Endothelial cell of umbilical vein (primary cell): ENCODE results near the gene TBCD. TPM values are rescaled to one million over a fixed set of nuclear protein-coding genes. Genes with fewer than 3 reads are reported as not detected.

Experiments
- BruUV-seq: library from RNA; stranded (reverse); fragments of 400-500 nt; replicated peaks from 2 replicates; lab custom pipeline; 2021; lab: Mats Ljungman, UMichigan
- CTCF ChIA-PET: fragments of 300-600, 350-600 bp; sonication (Branson Sonifier 250); formaldehyde crosslinking; loops from one replicate; lab custom pipeline; 2021; ENCODE audit warnings: antibody characterized with exemption, inconsistent platforms; lab: Charles Lee
- POLR2A ChIA-PET: fragments of 300-600, 350-600 bp; sonication (Branson Sonifier 250); formaldehyde crosslinking; loops from one replicate; lab custom pipeline; 2021; ENCODE audit warnings: antibody characterized with exemption, inconsistent platforms; lab: Charles Lee
- DNase-seq: peaks from one replicate; pipeline ENCODE4 v3.0.0-alpha.2; 2011; ENCODE audit warnings: low read depth, low spot score
- FAIRE-seq: peaks from 2 replicates; lab custom pipeline; 2011; peaks lifted over from hg19 to GRCh38; lab: Jason Lieb, UNC
- H2AFZ ChIP-seq: 2 replicates; pipeline ENCODE4 v1.6.0; 2012; ENCODE audit warnings: low read depth, low read length, control low read depth, inconsistent platforms
- H3K27ac ChIP-seq: 2 replicates; pipeline ENCODE4 v1.5.1; 2011; ENCODE audit warnings: low read depth, mild to moderate bottlenecking, control low read depth, low read length, moderate library complexity; ENCODE audit not compliant: insufficient read depth
- H3K27me3 ChIP-seq, 2 experiments: 2 replicates each; pipeline versions ENCODE4 v1.6.0 to v1.6.1; 2011; ENCODE audit warnings: low read length in 2 of 2, mixed read lengths in 1 of 2; ENCODE audit not compliant: control insufficient read depth in 2 of 2, insufficient read depth in 2 of 2
- H3K36me3 ChIP-seq, 2 experiments: 2 replicates in 1 of 2; 3 replicates in 1 of 2; pipeline ENCODE4 v1.5.1; 2011; ENCODE audit warnings: low read length in 2 of 2, mild to moderate bottlenecking in 1 of 2, moderate library complexity in 1 of 2; ENCODE audit not compliant: control insufficient read depth in 2 of 2, insufficient read depth in 2 of 2; ENCODE audit errors: extremely low read depth in 1 of 2
- H3K4me1 ChIP-seq: 3 replicates; pipeline ENCODE4 v1.5.1; 2011; ENCODE audit warnings: mild to moderate bottlenecking, low read length; ENCODE audit not compliant: control insufficient read depth, insufficient read depth; ENCODE audit errors: extremely low read depth
- H3K4me2 ChIP-seq: 2 replicates; pipeline ENCODE4 v1.6.1; 2011; ENCODE audit warnings: low read length, control low read depth, mixed read lengths; ENCODE audit not compliant: insufficient read depth
- H3K4me3 ChIP-seq, 3 experiments: fragments of 200-600 bp in 1 of 3; sonication (generic), shearing (Covaris generic) in 1 of 3; replicated peaks in 1 of 3; 2 replicates each; pipeline ENCODE4 v1.5.1; 2011 to 2016; ENCODE audit warnings: control low read depth in 3 of 3, low read length in 3 of 3, mild to moderate bottlenecking in 2 of 3, inconsistent platforms in 1 of 3, low read depth in 1 of 3, moderate library complexity in 1 of 3; ENCODE audit not compliant: insufficient read depth in 1 of 3
- H3K79me2 ChIP-seq: 2 replicates; pipeline ENCODE4 v1.6.0; 2012; ENCODE audit warnings: low read length, inconsistent platforms; ENCODE audit not compliant: control insufficient read depth, insufficient read depth
- H3K9ac ChIP-seq: replicated peaks from 2 replicates; pipeline ENCODE3; 2011; ENCODE audit warnings: low read length, control low read depth; ENCODE audit not compliant: insufficient read depth; ENCODE audit errors: extremely low read depth
- H3K9me1 ChIP-seq: replicated peaks from 3 replicates; pipeline ENCODE4 v1.6.0; 2011; ENCODE audit warnings: mild to moderate bottlenecking, low read length; ENCODE audit not compliant: control insufficient read depth, insufficient read depth; ENCODE audit errors: extremely low read depth
- H3K9me3 ChIP-seq: replicated peaks from 2 replicates; pipeline ENCODE4 v1.5.1; 2012; ENCODE audit warnings: low read length, inconsistent platforms; ENCODE audit not compliant: control insufficient read depth, insufficient read depth
- H4K20me1 ChIP-seq: replicated peaks from 2 replicates; pipeline ENCODE3; 2011; ENCODE audit warnings: mild to moderate bottlenecking, low read length; ENCODE audit not compliant: control insufficient read depth, insufficient read depth; ENCODE audit errors: extremely low read depth
- CTCF ChIP-seq, 2 donors: IDR thresholded peaks; 1 replicate in 1 of 2; 2 replicates in 1 of 2; pipeline ENCODE4 v1.5.1; 2011; ENCODE audit warnings: low read length in 2 of 2, mild to moderate bottlenecking in 2 of 2, moderate library complexity in 2 of 2, control low read depth in 1 of 2, inconsistent platforms in 1 of 2, low read depth in 1 of 2; ENCODE audit not compliant: insufficient read depth in 1 of 2; ENCODE audit errors: extremely low read depth in 1 of 2
- EZH2 ChIP-seq: IDR thresholded peaks from 2 replicates; pipeline ENCODE4 v1.6.1; 2012; ENCODE audit warnings: borderline replicate concordance, low read depth, mild to moderate bottlenecking, moderate library complexity, low read length, inconsistent platforms; ENCODE audit not compliant: severe bottlenecking
- FOS ChIP-seq: IDR thresholded peaks from 2 replicates; pipeline ENCODE4 v1.6.1; 2011; ENCODE audit warnings: mild to moderate bottlenecking, low read length, moderate library complexity, borderline replicate concordance; ENCODE audit not compliant: insufficient read depth
- GATA2 ChIP-seq: IDR thresholded peaks from 2 replicates; pipeline ENCODE4 v1.7.0; 2011; ENCODE audit warnings: low read depth, mild to moderate bottlenecking, moderate library complexity, mixed read lengths, low read length; ENCODE audit not compliant: insufficient read length, insufficient read depth
- JUN ChIP-seq: IDR thresholded peaks from 2 replicates; pipeline ENCODE4 v1.6.1; 2011; ENCODE audit warnings: borderline replicate concordance, low read depth; ENCODE audit not compliant: insufficient read length, insufficient read depth
- MAX ChIP-seq: IDR thresholded peaks from 2 replicates; pipeline ENCODE4 v1.6.1; 2011; ENCODE audit not compliant: insufficient read depth, insufficient read length
- MYC ChIP-seq: IDR thresholded peaks from one replicate; pipeline ENCODE4 v1.6.1; 2011; ENCODE audit warnings: mild to moderate bottlenecking, low read depth, low read length
- POLR2A ChIP-seq: IDR thresholded peaks from 2 replicates; pipeline ENCODE4 v1.6.1; 2012; ENCODE audit warnings: low read depth, mild to moderate bottlenecking, control low read depth, low read length
- POLR2AphosphoS5 ChIP-seq: IDR thresholded peaks from 2 replicates; pipeline ENCODE4 v1.6.1; 2012; ENCODE audit warnings: low read depth, mild to moderate bottlenecking, control low read depth, low read length, moderate library complexity; ENCODE audit not compliant: insufficient read depth
- dilution Hi-C: fragments of 300-500 bp; cut with MboI; formaldehyde crosslinking; loops from one replicate; pipeline ENCODE4 v1.15.0; 2019; ENCODE audit warnings: low sequenced_read_pairs; ENCODE audit not compliant: extremely low pct_ligation_motif_present
- intact Hi-C: fragments of 100-400 bp; cut with micrococcal nuclease; formaldehyde crosslinking; loops from one replicate; pipeline ENCODE4 v1.10.0; 2022
- polyA plus RNA-seq, 4 experiments: library from polyadenylated mRNA; depleted of rRNA in 3 of 4; stranded (reverse) in 3 of 4; unstranded in 1 of 4; fragments of >200 nt; gene quantifications; 2 replicates each; pipeline versions ENCODE4 v1.2.1 to v1.2.3, GENCODE V29; 2011 to 2012; ENCODE audit warnings: missing spikeins in 1 of 4
- total RNA-seq: library from RNA; stranded (reverse); gene quantifications from 2 replicates; pipeline ENCODE4 v1.2.3, GENCODE V29; 2021

Gene TBCD
- total and polyA plus RNA-seq, 2 donors (not counting 3 experiments of a cell fraction or from before 2014, with no cell fraction given) = 121 to 145 TPM

GRCh38 chr17:82921426-82921825, 169.6 kb downstream of the TBCD start:
- H3K79me2 ChIP-seq = no peaks in the 10 kb centered on the region
- no peaks in the 10 kb centered on the region for H3K9me3 ChIP-seq
- no TSS peak for BruUV-seq
- ChIA-PET POLR2A (no interaction called here), CTCF (interaction anchor here (12.2 kb wide), 1 partner anchor 141 kb away, joined by 176 read pairs; no protein-coding TSS in a partner anchor)
- dilution Hi-C loops (no loop called here), intact Hi-C loops (no loop called here)
- H3K4me1 ChIP-seq = no peaks in the 10 kb centered on the region
- no peaks in the 10 kb centered on the region for H3K27me3 ChIP-seq
- H3K9ac ChIP-seq = no peak overlapping the region
- TF ChIP-seq CTCF (IDR thresholded peaks at IDR 0.05; ENCODE audit: extremely low read depth in 1 of 2, insufficient read depth in 1 of 2, low read depth in 1 of 2, low read length in 2 of 2) (no peak), MYC (no peak), FOS (no peak), MAX (no peak), GATA2 (no peak), EZH2 (no peak), POLR2A (no peak), JUN (no peak), POLR2AphosphoS5 (no peak)
- H3K4me2 ChIP-seq = no peak overlapping the region
- H3K27ac ChIP-seq = no peak overlapping the region
- no peak overlapping the region for H2AFZ ChIP-seq
- FAIRE-seq = no peak
- no peak overlapping the region for H3K4me3 ChIP-seq
- H3K36me3 ChIP-seq = peaks cover 0 to 13% of the 10 kb centered on the region in 2 experiments
- no peak for DNase-seq
- H4K20me1 ChIP-seq = no peaks in the 10 kb centered on the region
- H3K9me1 ChIP-seq = no peaks in the 10 kb centered on the region
